Colon (tissue), 2 donors: ENCODE data around the gene TAS2R46.
"Not testable (repeated sequence)": the region's sequence is repeated elsewhere in the genome, so short reads cannot be mapped to it uniquely, and the experiment has no call there.

Experiments used
- FAIRE-seq: peaks from 2 replicates; lab custom pipeline; 2012; peaks lifted over from hg19 to GRCh38; lab: Jason Lieb, UNC
- donor health status: control.
- donor health status: control.

TAS2R46 gene, protein sequence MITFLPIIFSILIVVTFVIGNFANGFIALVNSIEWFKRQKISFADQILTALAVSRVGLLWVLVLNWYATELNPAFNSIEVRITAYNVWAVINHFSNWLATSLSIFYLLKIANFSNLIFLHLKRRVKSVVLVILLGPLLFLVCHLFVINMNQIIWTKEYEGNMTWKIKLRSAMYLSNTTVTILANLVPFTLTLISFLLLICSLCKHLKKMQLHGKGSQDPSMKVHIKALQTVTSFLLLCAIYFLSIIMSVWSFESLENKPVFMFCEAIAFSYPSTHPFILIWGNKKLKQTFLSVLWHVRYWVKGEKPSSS

DNA sequence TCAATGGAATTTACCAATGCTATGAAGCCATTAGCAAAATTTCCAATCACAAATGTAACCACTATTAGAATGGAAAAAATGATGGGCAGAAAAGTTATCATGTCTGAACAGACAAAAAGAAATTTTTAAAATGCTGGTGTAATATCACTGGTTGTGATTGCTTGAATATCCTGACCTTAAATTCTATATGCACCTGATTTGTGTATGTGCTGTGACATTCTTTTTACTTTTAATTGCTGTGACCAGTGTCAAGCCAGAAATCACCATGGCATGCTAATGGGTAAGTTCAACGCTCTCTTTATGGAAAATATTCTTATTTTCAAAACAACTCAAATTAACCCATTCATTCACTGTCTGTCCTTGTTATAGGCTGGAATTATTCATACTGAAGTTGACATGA, at the start of gene TAS2R46:
Gene TAS2R46 (minus strand): TSS at position 101 of the 400 bp plus-strand sequence. CDS start 0 bp downstream, at position 101.
- FAIRE-seq, result not testable (repeated sequence)

DNA sequence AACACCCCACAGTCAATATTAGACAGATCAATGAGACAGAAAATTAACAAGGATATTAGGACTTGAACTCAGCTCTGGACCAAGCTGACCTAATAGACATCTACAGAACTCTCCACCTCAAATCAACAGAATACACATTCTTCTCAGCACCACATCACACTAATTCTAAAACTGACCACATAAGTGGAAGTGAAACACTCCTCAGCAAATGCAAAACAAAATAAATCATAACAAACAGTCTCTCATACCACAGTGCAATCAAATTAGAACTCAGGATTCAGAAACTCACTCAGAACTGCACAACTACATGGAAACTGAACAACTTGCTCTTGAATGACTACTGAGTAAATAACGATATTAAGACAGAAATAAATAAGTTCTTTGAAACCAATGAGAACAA, 49.1 kb upstream of the TAS2R46 start:
- FAIRE-seq, result not testable (repeated sequence)

DNA sequence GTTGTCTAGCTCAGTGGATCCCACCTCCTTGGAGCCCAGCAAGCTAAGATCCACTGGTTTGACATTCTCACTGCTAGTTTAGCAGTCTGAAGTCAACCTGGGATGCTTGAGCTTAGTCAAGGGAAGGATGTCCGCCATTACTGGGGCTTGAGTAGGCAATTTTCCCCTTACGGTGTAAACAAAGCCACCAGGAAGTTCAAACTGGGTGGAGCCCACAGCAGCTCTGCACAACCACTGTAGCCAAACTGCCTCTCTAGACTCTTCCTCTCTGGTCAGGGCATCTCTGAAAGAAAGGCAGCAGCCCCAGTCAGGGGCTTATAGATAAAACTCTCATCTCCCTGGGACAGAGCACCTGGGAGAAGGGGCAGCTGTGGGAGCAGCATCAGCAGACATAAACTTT, 46.8 kb upstream of the TAS2R46 start:
- no peak for FAIRE-seq

DNA sequence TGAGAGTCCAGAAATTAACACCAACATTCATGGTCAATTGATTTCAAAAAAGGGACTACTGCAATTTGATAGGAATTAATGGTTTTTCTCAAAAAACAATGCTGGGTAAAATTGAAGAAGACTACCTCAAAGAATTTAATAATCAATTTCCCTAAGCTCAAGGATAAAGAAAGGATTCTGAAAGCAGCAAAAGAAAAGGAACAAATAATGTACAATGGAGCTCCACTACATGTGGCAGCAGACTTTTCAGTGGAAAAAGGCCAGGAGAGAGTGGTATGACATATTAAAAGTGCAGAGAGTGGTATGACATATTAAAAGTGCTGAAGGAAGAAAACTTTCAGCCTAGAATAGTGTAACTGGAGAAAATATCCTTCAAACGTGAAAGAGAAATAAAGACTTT, 45.6 kb upstream of the TAS2R46 start:
- no peak for FAIRE-seq

DNA sequence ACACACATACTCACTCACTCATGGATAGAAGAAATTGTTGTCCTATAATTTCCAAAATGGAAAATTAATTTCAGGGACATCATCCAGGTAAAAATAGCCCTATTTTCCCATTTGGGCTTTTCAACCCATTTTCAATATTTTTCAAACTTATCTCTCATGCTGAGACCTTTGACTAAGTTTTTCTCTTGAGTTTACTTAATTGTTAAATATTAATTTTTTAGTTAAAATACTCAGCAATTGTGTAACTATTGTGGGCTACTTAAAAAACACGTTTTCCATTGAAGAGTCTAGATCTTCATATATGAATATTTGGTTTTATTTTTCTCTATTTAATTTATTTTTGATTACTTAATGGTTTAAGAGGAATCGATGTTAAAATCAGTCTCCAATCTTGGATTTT, 44.2 kb upstream of the TAS2R46 start:
- peak; percentile 38 for FAIRE-seq

DNA sequence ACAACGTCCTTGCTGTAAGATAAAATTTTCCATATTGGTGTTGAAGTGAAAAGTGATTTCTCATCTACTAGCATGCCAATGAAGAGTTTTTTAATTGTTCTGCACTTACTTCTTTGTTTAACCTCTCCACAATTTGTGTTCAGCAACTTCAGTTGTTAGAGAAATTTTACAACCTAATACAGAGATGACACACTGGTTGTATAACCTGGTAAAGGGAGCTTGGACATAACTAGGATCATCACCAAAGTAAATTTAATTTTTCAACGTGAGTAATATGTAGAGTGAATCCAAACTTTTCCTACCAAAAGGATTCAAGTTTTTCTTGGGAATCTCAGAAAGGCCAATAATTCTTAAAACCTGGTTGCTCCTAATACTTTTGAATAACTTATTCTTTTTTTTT, 43.5 kb upstream of the TAS2R46 start:
- no peak for FAIRE-seq

DNA sequence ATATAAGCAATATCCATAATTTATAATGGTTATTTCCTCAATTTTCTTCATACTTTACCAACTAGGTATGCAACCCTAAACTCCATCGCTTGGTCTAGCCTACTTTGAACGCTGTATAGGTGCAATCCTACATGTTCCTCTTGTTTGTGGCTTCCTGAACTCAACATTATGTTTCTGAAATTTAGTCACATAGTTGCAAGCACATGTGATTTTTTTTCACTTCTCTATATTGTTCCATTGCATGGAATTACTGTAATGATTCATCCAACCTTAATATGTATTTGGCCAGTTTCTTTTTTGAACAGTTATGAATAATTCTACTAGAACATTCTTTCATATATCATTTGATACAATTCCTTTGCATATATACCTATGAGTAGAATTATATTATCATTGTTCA, 32.8 kb upstream of the TAS2R46 start:
- peak; percentile 96 for FAIRE-seq

DNA sequence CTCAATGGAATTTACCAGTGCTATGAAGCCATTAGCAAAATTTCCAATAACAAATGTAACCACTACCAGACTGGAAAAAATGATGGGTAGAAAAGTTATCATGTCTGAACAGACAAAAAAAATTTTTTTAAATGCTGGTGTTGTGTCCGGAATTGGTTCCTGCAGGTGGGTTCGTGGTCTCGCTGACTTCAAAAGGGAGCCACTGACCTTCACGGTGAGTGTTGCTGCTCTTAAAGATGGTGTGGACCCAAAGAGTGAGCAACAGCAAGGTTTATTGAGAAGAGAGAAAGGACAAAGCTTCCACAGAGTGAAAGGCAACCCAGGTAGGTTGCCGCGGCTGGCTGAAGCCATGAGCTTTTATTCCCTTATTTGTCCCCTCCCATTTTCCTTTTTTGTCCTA, 30.0 kb upstream of the TAS2R46 start, which contains the start of gene TAS2R43:
Gene TAS2R43 (minus strand): TSS at position 186 of the 400 bp plus-strand sequence. CDS start 84 bp downstream, at position 102.
- FAIRE-seq, result no peak

DNA sequence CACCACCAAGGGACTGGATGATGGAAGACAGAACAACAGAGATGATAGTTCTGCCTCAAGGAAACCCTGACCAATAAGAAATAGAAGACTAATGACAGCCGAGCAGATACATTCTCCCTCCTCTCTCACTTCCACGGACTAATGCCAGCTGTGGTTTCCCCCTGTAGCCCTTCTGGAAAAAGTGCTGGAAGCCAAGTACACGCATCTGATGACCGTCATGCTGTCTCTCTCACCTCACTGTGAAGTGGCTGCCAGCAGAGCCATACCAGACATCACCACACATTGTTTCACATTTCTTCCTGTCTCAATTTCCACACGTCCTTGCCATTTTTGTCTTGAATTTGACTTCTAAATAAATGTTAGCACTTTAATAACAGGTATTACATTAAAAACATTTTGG, 27.2 kb upstream of the TAS2R46 start:
- no peak for FAIRE-seq

DNA sequence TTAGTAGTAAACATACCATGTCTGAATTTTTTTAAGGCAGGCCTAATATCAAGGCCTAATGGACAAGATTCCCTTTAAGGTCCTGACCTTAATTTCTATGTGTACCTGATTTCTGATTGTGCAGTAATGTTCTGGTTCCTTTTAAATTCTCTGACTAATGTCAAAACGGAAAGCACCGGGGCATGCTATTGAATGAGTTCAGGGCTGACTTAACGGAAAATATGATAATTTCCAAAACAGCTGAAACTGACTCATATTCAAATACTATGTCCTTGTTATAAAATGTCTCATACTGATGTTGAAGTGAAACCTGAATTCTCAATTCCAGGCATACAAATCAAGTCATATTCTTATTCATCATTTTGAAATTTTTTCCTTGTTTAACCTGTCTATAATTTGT, 23.3 kb upstream of the TAS2R46 start:
- FAIRE-seq, result no peak

DNA sequence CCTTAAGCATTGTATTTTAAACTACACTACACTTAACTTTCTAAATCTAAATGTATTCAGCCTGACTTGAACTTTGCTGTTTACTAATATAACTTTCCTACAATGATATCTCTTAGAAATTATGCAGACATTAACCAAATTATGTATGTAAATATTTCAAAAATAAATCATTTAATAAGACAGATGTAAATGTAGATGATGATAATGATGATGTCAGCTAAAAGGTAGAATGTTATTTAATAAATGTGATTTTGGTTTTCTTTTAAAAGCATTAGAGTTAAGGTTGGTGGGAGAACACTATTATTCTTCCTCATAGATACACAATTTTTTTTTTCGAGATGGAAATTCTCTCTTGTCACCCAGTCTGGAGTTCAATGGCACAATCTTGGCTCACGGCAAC, 19.9 kb upstream of the TAS2R46 start:
- FAIRE-seq, result peak; percentile 47

DNA sequence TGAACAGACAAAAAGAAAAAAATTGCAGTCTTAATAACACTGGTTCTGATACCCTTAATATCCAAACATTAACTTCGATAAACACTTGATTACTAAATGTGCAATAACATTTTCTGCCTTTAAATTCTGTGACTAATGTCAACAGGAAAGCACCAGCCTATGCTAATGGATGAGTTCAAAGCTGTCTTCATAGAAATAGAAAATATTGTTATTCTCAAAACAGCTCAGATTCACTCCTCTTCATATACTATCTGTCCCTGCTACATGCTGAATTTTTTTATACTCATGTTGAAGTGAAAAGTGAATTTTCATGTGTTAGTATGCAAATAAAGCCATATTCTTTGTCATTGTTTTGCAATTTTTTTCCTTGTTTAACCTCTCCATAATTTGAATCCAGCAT, 16.2 kb upstream of the TAS2R46 start:
- FAIRE-seq, result no peak

DNA sequence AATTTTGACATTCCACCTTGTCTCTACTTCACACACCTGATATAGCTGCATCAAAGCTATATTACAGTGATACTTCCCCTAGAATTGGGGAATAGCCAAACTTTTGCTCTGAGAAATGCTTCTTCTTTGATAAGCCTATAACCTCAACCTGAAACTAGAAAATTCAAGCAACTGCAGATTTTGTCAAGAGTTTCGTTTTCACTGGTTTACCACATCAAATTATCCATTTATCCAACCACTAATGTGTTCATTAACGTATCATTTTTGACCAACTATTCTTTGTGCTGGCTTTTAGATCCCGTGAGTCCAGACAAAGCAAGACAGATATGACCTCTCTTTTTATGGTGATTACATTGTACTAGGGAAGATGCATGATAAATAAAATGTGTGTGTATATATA, 13.5 kb upstream of the TAS2R46 start:
- no peak for FAIRE-seq

DNA sequence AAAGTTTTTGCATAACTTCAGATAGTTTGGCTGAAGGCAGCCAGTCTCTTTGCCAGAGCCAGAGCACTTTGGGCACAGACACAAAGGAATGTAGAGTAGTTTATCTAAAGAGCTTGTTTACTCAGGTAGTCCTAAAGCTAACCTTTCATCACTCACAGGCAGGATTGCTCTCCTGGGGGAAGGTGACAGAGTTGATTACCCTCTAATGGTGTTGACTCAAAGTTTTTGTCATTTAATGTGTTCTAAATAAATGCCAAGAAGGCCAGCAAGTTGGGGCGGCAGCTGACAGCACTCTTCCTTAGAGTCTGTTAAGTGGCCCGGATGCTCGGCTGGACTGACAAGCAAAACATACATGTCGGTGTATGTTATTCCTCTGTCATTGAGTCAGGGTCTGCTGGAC, 9.3 kb upstream of the TAS2R46 start:
- FAIRE-seq, result no peak

DNA sequence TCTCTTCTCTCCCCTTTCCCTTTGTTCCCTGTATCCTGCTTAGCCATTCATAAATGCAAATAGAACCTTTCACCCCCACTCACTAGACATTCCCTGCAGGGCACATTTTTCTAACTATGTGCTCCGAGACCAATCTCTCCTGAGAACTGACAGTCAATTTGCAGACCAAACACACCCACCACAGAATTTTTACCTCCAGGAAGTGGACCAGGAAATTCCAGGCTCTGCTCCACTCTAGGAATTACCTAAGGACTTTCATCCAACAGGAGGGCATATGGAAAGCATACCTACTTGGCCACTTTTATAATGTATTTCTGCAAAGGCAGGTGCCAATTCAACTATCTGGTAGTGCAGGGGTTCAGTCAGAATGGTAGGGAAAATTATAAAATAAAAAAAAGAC, 8.9 kb upstream of the TAS2R46 start:
- FAIRE-seq, result no peak

DNA sequence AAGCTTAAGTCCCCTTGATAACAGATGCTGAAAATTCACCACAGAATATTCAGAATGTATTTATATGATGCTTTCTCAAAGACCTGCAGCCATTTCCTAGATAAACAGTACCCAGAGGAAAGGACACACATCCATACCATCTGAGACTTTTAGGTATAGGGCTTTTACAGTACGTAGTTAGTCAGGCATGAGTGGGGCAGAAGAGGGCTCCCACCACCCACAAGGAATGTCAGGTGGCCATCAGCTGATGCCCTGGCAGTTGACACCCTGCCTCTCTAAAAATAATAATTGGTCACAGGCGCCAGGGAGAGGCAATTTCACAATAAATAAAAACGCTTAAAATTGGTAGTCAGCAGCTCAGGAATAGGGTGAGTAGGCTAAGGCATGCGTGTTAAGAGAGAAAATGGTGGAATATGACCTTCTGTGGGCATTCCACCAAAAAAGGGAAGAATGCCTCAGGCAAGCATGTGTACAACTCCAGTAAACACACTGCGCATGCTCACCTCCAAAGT, 7.8 kb upstream of the TAS2R46 start:
- no peak for FAIRE-seq

DNA sequence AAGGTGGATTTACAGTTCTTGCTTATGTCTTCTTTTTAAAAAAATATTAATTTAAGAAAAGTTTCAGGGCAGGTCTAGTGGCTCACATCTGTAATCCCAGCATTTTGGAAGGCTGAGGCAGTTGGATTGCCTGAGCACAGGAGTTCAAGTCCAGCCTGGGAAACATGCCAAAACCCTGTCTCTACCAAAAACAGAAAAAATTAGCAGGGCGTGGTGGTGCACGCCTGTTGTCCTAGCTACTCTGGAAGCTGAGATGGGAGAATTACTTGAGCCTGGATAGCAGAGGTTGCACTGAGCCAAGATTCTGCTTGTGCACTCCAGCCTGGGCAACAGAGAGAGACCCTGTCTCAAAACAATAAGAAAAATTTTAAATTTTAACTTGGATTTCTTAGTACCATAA, 5.4 kb upstream of the TAS2R46 start:
- FAIRE-seq, result no peak

DNA sequence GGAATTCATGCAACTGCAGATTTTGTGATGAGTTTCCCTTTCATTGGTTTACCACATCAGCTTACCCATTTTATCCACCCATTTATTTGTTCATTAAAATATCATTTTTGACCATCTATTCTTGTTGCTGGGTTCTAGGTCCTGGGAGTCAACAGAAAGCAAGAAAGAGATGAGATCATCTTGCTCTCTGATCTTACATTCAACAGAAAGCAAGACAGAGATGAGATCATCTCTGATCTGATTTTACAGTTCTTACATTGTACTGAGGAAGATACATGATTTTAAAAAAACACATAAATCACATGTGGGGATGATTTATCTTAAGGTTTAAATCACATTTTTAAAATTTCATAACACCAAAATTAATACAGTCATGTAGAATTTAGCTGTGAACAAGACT, 2.3 kb downstream of the TAS2R46 start:
- FAIRE-seq, result no peak

DNA sequence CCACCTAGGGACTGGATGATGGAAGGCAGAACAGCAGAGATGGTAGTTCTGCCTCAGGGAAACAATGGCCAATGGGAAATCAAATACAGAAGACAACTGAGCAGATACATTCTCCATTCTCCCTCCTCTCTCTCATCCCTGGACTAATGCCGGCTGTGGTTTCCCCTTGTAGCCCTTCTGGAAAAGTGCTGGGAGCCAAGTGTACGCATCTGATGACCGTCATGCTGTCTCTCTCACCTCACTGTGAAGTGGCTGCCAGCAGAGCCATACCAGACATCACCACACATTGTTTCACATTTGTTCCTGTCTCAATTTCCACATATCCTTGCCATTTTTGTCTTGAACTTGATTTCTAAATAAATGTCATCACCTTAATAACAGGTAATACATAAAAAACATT, 3.1 kb downstream of the TAS2R46 start:
- no peak for FAIRE-seq

DNA sequence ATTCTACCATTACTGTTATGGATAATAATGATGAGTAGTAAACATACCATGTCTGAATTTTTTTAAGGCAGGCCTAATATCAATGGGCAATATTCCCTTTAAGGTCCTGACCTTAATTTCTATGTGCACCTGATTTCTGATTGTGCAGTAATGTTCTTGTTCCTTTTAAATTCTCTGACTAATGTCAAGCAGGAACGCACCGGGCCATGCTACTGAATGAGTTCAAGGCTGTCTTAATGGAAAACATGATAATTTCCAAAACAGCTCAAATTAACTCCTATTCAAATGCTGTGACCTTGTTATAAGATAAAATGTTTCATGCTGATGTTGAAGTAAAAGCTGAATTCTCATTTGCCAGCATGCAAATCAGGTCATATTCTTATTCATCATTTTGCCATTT, 6.8 kb downstream of the TAS2R46 start:
- no peak for FAIRE-seq

DNA sequence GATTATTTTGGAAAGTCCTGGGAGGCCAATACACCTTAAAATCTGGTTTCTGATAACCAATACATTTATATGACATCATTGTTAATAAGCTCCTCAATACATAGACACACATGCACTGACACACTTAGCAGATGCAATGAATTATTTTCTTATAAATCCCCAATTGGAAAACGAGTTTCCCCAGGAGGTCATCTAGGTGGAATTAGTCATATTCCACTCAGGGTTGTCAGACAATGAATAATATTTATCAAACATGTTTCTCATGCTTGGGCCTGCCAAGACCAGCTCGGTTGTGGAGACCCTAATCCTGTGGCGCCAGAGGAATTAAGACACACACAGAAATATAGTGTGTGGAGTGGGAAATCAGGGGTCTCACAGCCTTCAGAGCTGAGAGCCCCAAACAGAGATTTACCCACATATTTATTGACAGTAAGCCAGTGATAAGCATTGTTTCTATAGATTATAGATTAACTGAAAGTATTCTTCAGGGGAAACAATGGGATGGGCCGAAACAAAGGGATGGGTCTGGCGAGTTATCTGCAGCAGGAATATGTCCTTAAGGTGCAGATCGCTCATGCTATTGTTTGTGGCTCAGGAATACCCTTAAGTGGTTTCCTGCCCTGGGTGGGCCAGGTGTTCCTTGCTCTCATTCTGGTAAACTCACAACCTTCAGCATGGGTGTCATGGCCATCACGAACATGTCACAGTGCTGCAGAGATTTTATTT, 12.1 kb downstream of the TAS2R46 start:
- FAIRE-seq, result not testable (repeated sequence)

DNA sequence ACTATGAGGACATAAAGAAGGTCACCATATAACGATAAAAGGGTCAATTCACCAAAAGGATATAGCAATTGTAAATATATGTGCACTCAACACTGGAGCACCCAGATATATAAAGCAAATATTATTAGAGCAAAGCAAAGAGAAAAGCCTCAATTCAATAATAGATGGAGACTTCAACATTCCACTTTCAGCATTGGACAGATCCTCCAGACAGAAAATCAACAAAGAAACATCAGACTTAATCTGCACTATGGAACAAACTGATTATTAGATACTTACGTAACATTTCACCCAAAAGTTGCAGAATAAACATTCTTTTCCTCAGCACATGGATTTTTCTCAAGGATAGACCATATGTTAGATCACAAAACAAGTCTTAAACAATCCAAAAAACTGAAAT, 20.7 kb downstream of the TAS2R46 start:
- FAIRE-seq, result not testable (repeated sequence)

DNA sequence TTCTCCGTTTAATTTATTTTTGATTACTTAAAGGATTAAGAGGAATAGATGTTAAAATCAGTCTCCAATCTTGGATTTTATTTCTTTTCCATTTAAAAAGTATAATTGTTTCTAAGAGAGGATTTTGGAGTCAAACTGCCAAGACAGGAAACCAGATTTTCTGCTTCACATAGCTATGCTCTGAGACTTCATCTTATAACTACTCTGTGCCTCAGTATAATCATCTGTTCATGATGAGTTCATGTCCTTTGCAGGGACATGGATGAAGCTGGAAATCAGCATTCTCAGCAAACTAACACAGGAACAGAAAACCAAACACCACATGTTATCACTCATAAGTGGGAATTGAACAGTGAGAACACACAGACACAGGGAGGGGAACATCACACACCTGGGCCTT, 21.9 kb downstream of the TAS2R46 start:
- FAIRE-seq, result no peak

DNA sequence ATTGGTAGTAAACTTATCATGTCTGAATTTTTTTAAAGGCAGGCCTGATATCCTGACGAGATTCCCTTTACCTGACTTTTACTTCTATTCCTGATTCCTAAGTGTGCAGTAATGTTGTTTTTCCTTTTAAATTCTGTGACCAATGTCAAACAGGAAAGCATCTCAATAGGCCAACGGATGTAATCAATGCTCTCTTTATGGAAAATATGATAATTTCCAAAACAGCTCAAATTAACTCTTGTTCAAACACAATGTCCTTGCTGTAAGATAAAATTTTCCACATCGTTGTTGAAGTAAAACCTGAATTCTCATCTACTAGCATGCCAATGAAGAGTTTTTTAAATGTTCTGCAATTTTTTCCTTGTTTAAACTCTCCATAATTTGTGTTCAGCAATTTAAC, 22.9 kb downstream of the TAS2R46 start:
- no peak for FAIRE-seq
